OCI-LY1 (cell line): ENCODE results near the gene RFPL3.

Experiments used
- EZH2 ChIP-seq: fragments of 200-600 bp; sonication (generic), shearing (Covaris generic); IDR thresholded peaks from 2 replicates; pipeline ENCODE4 v1.8.0; 2017; ENCODE audit warnings: borderline replicate concordance, mixed run types, mild to moderate bottlenecking, antibody characterized with exemption, low read length, moderate library complexity, mixed read lengths
- TF ChIP-seq, protein P1 (sequence below): fragments of 200-600 bp; sonication (generic), shearing (Covaris generic); IDR thresholded peaks from 2 replicates; pipeline ENCODE4 v1.5.1; 2017; ENCODE audit warnings: mild to moderate bottlenecking, antibody characterized with exemption, low read length, moderate library complexity, mixed read lengths

DNA sequence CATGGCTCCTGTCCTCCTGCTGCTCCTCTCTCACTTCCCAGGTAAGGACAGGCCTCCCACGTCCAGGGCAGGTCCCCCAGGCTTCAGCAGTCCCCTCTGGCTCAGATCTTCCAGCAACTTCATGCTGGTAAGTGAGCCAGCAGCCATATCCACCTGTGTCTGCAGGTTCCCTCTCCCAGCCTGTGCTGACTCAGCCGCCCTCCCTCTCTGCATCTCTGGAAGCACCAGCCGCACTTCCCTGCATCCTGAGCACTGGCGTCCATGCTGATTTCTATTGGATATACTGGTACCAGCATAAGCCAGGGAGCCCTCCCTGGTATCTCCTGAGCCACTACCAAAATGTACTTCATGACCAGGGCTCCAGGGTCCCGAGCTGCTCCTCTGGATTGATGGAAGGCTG is 19.0 kb downstream of the RFPL3 start:
- TF ChIP-seq, protein P1, sequence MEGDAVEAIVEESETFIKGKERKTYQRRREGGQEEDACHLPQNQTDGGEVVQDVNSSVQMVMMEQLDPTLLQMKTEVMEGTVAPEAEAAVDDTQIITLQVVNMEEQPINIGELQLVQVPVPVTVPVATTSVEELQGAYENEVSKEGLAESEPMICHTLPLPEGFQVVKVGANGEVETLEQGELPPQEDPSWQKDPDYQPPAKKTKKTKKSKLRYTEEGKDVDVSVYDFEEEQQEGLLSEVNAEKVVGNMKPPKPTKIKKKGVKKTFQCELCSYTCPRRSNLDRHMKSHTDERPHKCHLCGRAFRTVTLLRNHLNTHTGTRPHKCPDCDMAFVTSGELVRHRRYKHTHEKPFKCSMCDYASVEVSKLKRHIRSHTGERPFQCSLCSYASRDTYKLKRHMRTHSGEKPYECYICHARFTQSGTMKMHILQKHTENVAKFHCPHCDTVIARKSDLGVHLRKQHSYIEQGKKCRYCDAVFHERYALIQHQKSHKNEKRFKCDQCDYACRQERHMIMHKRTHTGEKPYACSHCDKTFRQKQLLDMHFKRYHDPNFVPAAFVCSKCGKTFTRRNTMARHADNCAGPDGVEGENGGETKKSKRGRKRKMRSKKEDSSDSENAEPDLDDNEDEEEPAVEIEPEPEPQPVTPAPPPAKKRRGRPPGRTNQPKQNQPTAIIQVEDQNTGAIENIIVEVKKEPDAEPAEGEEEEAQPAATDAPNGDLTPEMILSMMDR = no peak
- TF ChIP-seq EZH2 = no peak
